ENCODE measurements around the gene C1QTNF7.
A peak's percentile ranks its signal among the peaks of the same experiment; 100 is the strongest.

DNA sequence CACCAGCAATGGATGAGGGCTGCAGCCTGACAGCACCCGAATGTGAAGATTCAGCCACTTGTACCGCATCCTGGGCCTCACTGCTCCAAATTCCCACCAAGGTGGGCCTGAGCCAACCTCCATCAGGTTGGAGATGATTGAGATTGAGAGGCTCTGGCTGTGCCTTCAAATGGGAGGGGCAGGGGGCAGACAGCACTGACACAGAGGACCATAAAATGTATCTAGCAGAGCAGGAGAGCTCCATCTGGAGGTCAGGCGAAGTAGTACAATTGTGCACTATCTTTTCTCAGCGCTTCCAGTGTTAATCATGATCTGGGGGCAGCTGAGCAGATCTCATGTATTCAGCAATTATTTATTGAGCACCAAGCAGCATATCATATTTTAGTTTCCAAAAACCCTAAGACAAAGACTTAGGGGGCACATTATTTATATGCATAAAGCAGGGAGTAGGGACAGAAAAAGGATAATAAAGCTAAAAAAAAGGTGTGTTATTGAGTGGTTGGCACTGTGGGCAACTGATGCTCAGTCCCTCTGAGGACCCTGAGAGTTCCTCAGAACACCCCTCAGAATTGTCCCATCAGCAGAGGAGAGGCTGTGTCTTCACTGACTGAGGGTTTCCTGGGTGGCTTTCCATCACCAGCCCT is 31.6 kb upstream of the C1QTNF7 start:
- TF ChIP-seq, protein P1, sequence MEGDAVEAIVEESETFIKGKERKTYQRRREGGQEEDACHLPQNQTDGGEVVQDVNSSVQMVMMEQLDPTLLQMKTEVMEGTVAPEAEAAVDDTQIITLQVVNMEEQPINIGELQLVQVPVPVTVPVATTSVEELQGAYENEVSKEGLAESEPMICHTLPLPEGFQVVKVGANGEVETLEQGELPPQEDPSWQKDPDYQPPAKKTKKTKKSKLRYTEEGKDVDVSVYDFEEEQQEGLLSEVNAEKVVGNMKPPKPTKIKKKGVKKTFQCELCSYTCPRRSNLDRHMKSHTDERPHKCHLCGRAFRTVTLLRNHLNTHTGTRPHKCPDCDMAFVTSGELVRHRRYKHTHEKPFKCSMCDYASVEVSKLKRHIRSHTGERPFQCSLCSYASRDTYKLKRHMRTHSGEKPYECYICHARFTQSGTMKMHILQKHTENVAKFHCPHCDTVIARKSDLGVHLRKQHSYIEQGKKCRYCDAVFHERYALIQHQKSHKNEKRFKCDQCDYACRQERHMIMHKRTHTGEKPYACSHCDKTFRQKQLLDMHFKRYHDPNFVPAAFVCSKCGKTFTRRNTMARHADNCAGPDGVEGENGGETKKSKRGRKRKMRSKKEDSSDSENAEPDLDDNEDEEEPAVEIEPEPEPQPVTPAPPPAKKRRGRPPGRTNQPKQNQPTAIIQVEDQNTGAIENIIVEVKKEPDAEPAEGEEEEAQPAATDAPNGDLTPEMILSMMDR (IDR thresholded peaks at IDR 0.05): peak in 2 of 3 experiments; percentile 8 to 46
- TF ChIP-seq POLR2A (IDR thresholded peaks at IDR 0.05): no peak

All from vagina (tissue), 2 donors.